Testis (tissue), 2 donors: ENCODE results near the gene ASB2.

Experiments used
- POLR2A ChIP-seq: fragments of 450-650 bp; IDR thresholded peaks from one replicate; pipeline ENCODE4 v1.6.1; 2017; ENCODE audit warnings: antibody characterized with exemption, mild to moderate bottlenecking, moderate library complexity
- TF ChIP-seq, protein P1 (sequence below), 3 experiments: fragments of 450-650 bp in 2 of 3; fragments of 200-600 bp in 1 of 3; sonication (generic) in 1 of 3; IDR thresholded peaks; one replicate each; pipeline ENCODE4 v1.5.1; 2016 to 2019; ENCODE audit warnings: antibody characterized with exemption in 3 of 3, mild to moderate bottlenecking in 2 of 3, moderate library complexity in 1 of 3

GRCh38 chr14:94001016-94001415 lies 24.6 kb upstream of the ASB2 start:
- TF ChIP-seq, protein P1, sequence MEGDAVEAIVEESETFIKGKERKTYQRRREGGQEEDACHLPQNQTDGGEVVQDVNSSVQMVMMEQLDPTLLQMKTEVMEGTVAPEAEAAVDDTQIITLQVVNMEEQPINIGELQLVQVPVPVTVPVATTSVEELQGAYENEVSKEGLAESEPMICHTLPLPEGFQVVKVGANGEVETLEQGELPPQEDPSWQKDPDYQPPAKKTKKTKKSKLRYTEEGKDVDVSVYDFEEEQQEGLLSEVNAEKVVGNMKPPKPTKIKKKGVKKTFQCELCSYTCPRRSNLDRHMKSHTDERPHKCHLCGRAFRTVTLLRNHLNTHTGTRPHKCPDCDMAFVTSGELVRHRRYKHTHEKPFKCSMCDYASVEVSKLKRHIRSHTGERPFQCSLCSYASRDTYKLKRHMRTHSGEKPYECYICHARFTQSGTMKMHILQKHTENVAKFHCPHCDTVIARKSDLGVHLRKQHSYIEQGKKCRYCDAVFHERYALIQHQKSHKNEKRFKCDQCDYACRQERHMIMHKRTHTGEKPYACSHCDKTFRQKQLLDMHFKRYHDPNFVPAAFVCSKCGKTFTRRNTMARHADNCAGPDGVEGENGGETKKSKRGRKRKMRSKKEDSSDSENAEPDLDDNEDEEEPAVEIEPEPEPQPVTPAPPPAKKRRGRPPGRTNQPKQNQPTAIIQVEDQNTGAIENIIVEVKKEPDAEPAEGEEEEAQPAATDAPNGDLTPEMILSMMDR (IDR thresholded peaks at IDR 0.05) = no peak
- no peak for TF ChIP-seq POLR2A
